ENCODE data around the gene ELOA. TPM values are rescaled to one million over a fixed set of nuclear protein-coding genes. Genes with fewer than 3 reads are reported as not detected.

ELOA gene
- total RNA-seq, 2 donors from 2014 or later, result 33.3 to 42.4 TPM

DNA sequence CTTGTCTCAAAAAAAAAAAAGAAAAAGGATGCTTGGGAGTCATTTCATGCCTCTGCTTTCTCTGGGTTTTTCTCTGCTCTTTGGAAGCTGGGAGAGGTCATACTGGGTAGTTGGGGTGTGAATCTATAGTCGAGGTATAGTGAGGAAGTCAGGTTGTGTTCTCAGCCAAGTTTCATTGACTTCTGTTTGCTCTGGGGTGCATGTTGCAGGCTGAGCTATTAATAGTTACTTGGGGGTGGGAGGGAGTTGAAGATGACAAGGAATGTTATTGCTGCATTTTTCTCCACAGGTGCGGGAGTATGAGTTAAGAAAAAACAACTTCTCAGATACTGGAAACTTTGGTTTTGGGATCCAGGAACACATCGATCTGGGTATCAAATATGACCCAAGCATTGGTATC lies 48.9 kb upstream of the ELOA start:
- Mint-ChIP-seq H3K27me3 (ENCODE audit: insufficient read depth) (no peaks in the 10 kb centered on the region), H3K36me3 (ENCODE audit: low read depth) (peaks cover 72% of the 10 kb centered on the region), H3K4me1 (peaks cover 36% of the 10 kb centered on the region), H3K9me3 (peaks cover 4% of the 10 kb centered on the region), H3K4me3 (peak overlapping the region; percentile 98), H3K27ac (no peak overlapping the region)
- no peak for DNase-seq
- Histone ChIP-seq H3K4me1 (ENCODE audit: control insufficient read depth, insufficient read depth, low read length) (peaks cover 4% of the 10 kb centered on the region), H3K27me3 (ENCODE audit: control insufficient read depth, insufficient read depth, low read length, poor library complexity, severe bottlenecking) (no peaks in the 10 kb centered on the region), H3K27ac (ENCODE audit: low read depth, low read length) (no peak overlapping the region), H3K9me3 (ENCODE audit: control insufficient read depth, low read length) (peaks cover 6% of the 10 kb centered on the region), H3K4me3 (ENCODE audit: low read length) (peak overlapping the region; percentile 98), H3K36me3 (ENCODE audit: control insufficient read depth, insufficient read depth, low read length) (peaks cover 71% of the 10 kb centered on the region), H3K9ac (ENCODE audit: extremely low read depth, low read length, poor library complexity, severe bottlenecking) (no peak overlapping the region)
- TF ChIP-seq, protein P1, sequence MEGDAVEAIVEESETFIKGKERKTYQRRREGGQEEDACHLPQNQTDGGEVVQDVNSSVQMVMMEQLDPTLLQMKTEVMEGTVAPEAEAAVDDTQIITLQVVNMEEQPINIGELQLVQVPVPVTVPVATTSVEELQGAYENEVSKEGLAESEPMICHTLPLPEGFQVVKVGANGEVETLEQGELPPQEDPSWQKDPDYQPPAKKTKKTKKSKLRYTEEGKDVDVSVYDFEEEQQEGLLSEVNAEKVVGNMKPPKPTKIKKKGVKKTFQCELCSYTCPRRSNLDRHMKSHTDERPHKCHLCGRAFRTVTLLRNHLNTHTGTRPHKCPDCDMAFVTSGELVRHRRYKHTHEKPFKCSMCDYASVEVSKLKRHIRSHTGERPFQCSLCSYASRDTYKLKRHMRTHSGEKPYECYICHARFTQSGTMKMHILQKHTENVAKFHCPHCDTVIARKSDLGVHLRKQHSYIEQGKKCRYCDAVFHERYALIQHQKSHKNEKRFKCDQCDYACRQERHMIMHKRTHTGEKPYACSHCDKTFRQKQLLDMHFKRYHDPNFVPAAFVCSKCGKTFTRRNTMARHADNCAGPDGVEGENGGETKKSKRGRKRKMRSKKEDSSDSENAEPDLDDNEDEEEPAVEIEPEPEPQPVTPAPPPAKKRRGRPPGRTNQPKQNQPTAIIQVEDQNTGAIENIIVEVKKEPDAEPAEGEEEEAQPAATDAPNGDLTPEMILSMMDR (conservative IDR thresholded peaks at IDR 0.05), result no peak
- WGBS, 2 experiments (ENCODE audit: insufficient coverage in 1 of 2, insufficient read length in 1 of 2), result 93 to 94% methylated on average over 3 of the region's 3 CpGs

DNA sequence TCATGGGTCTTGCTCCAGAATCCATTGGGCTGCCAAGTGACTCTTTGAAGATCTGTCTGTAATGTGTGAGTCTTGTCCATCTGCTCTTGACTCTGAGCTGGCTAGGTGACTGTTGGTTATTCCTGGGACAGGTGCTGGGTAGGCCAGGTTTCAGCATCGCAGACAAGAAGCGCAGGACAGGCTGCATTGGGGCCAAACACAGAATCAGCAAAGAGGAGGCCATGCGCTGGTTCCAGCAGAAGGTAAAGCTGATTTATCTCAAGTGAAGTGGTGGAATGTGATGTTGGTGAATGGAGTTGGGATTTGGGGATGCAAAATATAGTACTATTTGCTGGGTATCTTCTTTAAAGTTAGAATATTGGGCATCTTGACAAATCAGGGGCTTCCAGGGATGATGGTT lies 47.6 kb upstream of the ELOA start:
- peaks cover 85% of the 10 kb centered on the region for H3K36me3 Mint-ChIP-seq (ENCODE audit: low read depth)
- Histone ChIP-seq H3K9ac (ENCODE audit: extremely low read depth, low read length, poor library complexity, severe bottlenecking) (no peak overlapping the region), H3K36me3 (ENCODE audit: control insufficient read depth, insufficient read depth, low read length) (peaks cover 84% of the 10 kb centered on the region), H3K9me3 (ENCODE audit: control insufficient read depth, low read length) (peaks cover 4% of the 10 kb centered on the region), H3K27me3 (ENCODE audit: control insufficient read depth, insufficient read depth, low read length, poor library complexity, severe bottlenecking) (no peaks in the 10 kb centered on the region), H3K27ac (ENCODE audit: low read depth, low read length) (no peak overlapping the region), H3K4me1 (ENCODE audit: control insufficient read depth, insufficient read depth, low read length) (peaks cover 4% of the 10 kb centered on the region), H3K4me3 (ENCODE audit: low read length) (peak overlapping the region; percentile 98)
- peaks cover 2% of the 10 kb centered on the region for H3K9me3 Mint-ChIP-seq
- DNase-seq, result no peak
- peak overlapping the region; percentile 37 for H3K27ac Mint-ChIP-seq
- peak overlapping the region; percentile 12 for H3K4me3 Mint-ChIP-seq
- H3K27me3 Mint-ChIP-seq (ENCODE audit: insufficient read depth), result no peaks in the 10 kb centered on the region
- H3K4me1 Mint-ChIP-seq, result peaks cover 36% of the 10 kb centered on the region
- TF ChIP-seq, protein P1 (conservative IDR thresholded peaks at IDR 0.05), result no peak
- 99 to 100% methylated on average over 3 of the region's 3 CpGs for WGBS, 2 experiments (ENCODE audit: insufficient coverage in 1 of 2, insufficient read length in 1 of 2)

DNA sequence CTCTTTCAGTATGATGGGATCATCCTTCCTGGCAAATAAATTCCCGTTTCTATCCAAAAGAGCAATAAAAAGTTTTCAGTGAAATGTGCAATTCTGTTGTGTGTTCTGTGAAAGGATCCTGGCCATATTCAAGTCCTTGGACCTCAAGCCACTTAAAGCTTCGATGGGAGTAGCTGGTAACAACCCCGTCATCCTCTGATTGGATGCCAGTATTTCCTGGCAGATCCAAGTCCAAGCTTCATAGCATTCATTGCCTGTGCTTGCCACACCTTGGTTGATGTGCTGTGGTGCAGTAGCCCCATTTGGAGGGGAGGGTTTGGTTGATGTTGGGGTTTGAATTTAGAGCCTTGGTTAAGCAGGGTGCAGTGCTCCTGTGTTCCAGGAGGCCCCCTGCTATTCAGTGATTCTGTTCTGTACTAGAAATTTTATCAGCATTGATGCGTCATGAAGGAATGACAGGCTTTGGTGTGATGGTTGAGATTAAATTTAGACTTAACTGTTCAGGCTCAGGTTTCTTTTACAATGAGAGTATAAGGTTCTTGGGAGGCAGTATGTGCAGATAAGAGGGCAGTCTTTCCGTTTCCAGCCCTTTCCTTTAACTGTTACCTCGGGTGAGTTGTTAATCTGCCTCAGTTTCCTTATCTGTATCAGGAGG lies 46.8 kb upstream of the ELOA start:
- peaks cover 92% of the 10 kb centered on the region for H3K36me3 Mint-ChIP-seq (ENCODE audit: low read depth)
- TF ChIP-seq, protein P1 (conservative IDR thresholded peaks at IDR 0.05), result no peak
- DNase-seq, result no peak
- no peaks in the 10 kb centered on the region for H3K9me3 ChIP-seq (ENCODE audit: control insufficient read depth, low read length)
- H3K27ac Mint-ChIP-seq, result peak overlapping the region; percentile 33
- WGBS, 2 experiments (ENCODE audit: insufficient coverage in 1 of 2, insufficient read length in 1 of 2), result 90 to 100% methylated on average over 5 to 6 of the region's 6 CpGs
- peak overlapping the region; percentile 98 for H3K4me3 ChIP-seq (ENCODE audit: low read length)
- H3K9ac ChIP-seq (ENCODE audit: extremely low read depth, low read length, poor library complexity, severe bottlenecking), result no peak overlapping the region
- H3K27me3 ChIP-seq (ENCODE audit: control insufficient read depth, insufficient read depth, low read length, poor library complexity, severe bottlenecking), result no peaks in the 10 kb centered on the region
- H3K27me3 Mint-ChIP-seq (ENCODE audit: insufficient read depth), result no peaks in the 10 kb centered on the region
- H3K4me1 Mint-ChIP-seq, result peaks cover 36% of the 10 kb centered on the region
- H3K4me3 Mint-ChIP-seq, result no peak overlapping the region
- H3K9me3 Mint-ChIP-seq, result peaks cover under 1% of the 10 kb centered on the region
- no peak overlapping the region for H3K27ac ChIP-seq (ENCODE audit: low read depth, low read length)
- peaks cover 91% of the 10 kb centered on the region for H3K36me3 ChIP-seq (ENCODE audit: control insufficient read depth, insufficient read depth, low read length)
- peaks cover 4% of the 10 kb centered on the region for H3K4me1 ChIP-seq (ENCODE audit: control insufficient read depth, insufficient read depth, low read length)

Measured in endodermal cell (in vitro differentiated cells).